Measurements from ENCODE around the gene GOLGA6L6.
"Not testable (repeated sequence)": the region's sequence is repeated elsewhere in the genome, so short reads cannot be mapped to it uniquely, and the experiment has no call there.

The GOLGA6L6 gene

GRCh38 chr15:20541700-20542099 lies at the start of gene GOLGA6L6:
Gene GOLGA6L6, minus strand, starts transcription at chr15:20541800. Its CDS starts 91 bp downstream, at chr15:20541709.
- DNase-seq (ENCODE audit: low spot score), result not testable (repeated sequence)

GRCh38 chr15:20590069-20590468 lies 48.5 kb upstream of the GOLGA6L6 start:
- DNase-seq (ENCODE audit: low spot score), result not testable (repeated sequence)

- not testable (repeated sequence) for DNase-seq (ENCODE audit: low spot score)
Measured at GRCh38 chr15:20586821-20587220, 45.2 kb upstream of the GOLGA6L6 start.

GRCh38 chr15:20582726-20583115 lies 41.1 kb upstream of the GOLGA6L6 start:
- DNase-seq (ENCODE audit: low spot score), result not testable (repeated sequence)

GRCh38 chr15:20582109-20582725 lies 40.6 kb upstream of the GOLGA6L6 start:
- not testable (repeated sequence) for DNase-seq (ENCODE audit: low spot score)

- DNase-seq (ENCODE audit: low spot score), result not testable (repeated sequence)
Measured at GRCh38 chr15:20581261-20582108, 39.9 kb upstream of the GOLGA6L6 start.

GRCh38 chr15:20579662-20580061 lies 38.1 kb upstream of the GOLGA6L6 start:
- DNase-seq (ENCODE audit: low spot score), result not testable (repeated sequence)

DNA sequence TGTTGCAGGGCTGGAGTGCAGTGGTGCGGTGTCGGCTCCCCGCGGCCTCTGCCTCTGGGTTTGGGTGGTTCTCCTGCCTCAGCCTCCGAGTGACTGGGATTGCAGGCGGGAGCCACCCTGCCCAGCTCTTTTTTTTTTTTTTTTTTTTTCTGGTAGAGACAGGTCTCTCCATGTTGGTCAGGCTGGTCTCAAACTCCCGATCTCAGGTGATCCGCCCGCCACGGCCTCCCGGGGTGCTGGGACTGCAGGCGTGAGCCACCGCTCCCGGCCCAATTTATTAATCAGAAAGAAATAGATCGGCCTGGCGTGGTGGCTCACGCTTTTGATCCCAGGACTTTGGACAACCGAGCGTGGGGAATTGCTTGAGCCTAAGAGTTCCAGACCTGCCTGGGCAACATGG lies 9.7 kb upstream of the GOLGA6L6 start:
- not testable (repeated sequence) for DNase-seq (ENCODE audit: low spot score)

DNA sequence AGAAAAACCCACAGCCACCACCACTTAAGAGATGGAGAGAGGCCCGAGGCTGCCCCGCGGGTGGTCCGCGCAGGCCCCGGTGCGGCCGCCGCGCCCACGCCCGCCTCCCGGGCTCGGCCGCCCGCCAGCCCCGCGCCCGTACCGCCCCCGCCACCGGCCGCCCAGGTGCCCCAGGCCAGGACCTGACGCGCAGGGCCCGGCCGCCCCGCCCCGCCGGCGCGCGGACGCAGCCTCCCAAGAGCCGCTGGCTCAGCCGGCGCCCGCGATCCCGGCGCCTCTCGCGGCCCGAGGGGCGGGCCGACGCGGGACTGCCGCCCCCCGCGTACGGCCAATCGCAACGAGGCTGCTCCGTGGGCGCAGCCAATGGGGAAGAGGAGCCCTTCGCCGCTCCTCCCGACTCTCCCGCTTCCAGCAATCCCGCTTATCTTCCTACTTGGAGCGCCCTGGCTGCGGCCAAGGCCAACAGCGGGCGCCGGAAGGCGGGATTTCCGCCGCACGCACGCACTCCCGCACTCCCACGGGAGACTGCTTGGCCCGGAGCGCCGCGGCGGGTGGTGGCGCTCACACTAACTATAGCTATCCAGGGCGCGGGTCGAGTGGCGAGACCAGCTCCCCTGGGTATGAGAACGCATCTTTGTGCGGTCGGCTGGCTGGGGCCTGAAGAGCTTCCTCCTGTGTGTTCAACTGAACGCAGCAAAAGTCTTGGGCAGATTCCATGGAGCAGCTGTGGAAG lies 35.5 kb downstream of the GOLGA6L6 start:
- DNase-seq (ENCODE audit: low spot score), result not testable (repeated sequence)

DNA sequence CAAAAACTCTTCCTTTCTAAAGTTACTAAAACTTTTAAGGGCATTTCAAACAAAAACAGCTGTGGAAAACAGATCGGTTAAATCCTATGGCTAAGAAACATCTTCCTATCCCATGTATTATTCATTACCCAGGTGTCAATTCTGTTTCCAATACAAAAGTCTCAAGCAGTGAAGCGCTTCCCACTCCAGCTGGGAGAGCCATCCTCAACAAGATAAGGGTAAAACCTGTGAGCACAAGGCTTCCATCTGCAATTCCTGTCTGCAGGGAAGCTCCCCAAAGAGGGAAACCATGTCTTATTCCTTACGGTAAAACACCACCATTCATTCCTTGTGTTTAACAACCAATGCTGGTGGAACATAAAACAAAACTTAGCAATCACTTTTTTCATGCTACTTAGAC lies 38.8 kb downstream of the GOLGA6L6 start:
- not testable (repeated sequence) for DNase-seq (ENCODE audit: low spot score)

- DNase-seq (ENCODE audit: low spot score), result not testable (repeated sequence)
Measured at GRCh38 chr15:20501512-20502222, 39.9 kb downstream of the GOLGA6L6 start.

DNA sequence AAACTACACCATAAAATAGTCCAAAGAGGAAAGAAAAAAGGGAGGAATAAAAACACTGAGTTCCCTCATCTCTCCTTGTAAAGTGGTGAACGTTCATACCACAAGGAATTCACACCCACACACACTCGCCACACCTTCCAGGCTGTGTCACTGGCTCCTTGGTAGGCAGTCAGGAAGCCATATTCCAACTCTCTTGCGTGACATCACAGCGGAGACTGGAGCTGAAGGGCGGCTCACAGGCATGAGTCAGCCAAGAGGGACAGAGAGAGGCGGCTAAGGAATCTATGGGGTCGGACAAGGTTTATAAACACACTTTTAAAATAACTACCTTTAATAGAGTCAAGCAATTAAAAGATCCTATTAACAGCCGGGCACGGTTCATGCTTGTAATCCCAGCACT lies 43.8 kb downstream of the GOLGA6L6 start:
- not testable (repeated sequence) for DNase-seq (ENCODE audit: low spot score)

DNA sequence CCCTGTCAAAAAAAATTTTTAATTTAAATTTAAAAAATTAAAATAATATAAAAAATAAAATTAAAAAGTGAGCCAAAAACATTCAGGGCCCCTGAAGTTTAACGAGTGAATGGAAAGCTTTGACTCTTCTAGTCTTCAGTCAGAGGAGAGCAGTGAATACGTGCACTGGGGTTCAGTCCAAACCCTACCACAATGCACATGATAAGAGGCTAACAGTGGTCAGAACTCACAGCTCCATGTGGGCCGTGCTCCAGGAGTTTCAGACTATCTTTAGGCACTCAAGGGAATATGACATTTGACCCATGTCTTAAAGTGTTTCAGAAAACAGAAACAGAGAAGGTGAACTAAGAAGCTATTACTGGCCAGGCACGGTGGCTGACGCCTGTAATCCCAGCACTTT lies 48.6 kb downstream of the GOLGA6L6 start:
- not testable (repeated sequence) for DNase-seq (ENCODE audit: low spot score)

DNA sequence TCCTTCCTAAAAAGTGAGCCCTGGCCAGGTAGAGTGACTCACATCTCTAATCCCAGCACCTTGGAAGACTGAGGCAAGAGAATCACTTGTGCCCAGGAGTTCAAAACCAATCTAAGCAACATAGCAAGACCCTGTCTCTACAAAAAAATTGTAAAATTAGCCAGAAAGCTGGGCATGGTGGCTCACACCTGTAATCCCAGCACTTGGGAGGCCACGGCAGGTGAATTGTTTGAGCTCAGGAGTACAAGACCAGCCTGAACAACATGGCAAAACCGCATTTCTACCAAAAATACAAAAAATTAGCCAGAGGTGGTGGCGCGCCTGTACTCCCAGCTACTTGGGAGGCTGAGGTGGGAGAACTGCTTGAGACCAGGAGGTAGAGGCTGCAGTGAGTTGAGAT lies 49.0 kb downstream of the GOLGA6L6 start:
- not testable (repeated sequence) for DNase-seq (ENCODE audit: low spot score)

GRCh38 chr15:20489320-20489719 lies 52.3 kb downstream of the GOLGA6L6 start:
- DNase-seq (ENCODE audit: low spot score), result not testable (repeated sequence)

All from D341Med (cell line).